Neural crest cell (in vitro differentiated cells): ENCODE measurements around the gene TBATA. TPM values are rescaled to one million over a fixed set of nuclear protein-coding genes. Genes with fewer than 3 reads are reported as not detected.

Experiments
- DNase-seq: peaks from one replicate; pipeline ENCODE4 v3.0.0; 2021; ENCODE audit warnings: low read depth, mixed read lengths, low spot score
- H3K27ac Mint-ChIP-seq: one replicate; pipeline ENCODE4 v1.8.0; 2021; ENCODE audit warnings: mild to moderate bottlenecking, mixed read lengths; ENCODE audit not compliant: unreplicated experiment
- H3K27me3 Mint-ChIP-seq: 2 replicates; pipeline ENCODE4 v1.8.0; 2021; ENCODE audit warnings: low read depth, mild to moderate bottlenecking, mixed read lengths
- H3K36me3 Mint-ChIP-seq: 2 replicates; pipeline ENCODE4 v1.8.0; 2021; ENCODE audit warnings: low read depth, mild to moderate bottlenecking, mixed read lengths
- H3K4me1 Mint-ChIP-seq: 2 replicates; pipeline ENCODE4 v1.8.0; 2021; ENCODE audit warnings: mixed read lengths
- H3K4me3 Mint-ChIP-seq: one replicate; pipeline ENCODE4 v1.8.0; 2021; ENCODE audit warnings: mild to moderate bottlenecking, mixed read lengths
- H3K9me3 Mint-ChIP-seq: 2 replicates; pipeline ENCODE4 v1.8.0; 2021; ENCODE audit warnings: mixed read lengths
- CTCF ChIP-seq: fragments of 200-600 bp; sonication (generic); conservative IDR thresholded peaks from 2 replicates; pipeline ENCODE4 v1.5.0; 2021; ENCODE audit warnings: antibody characterized with exemption, mild to moderate bottlenecking
- total RNA-seq: library from RNA; stranded (reverse); gene quantifications from 2 replicates; pipeline ENCODE4 v1.2.1, GENCODE V29; 2021

Gene TBATA
- total RNA-seq, 1 donor from 2014 or later, result not detected

GRCh38 chr10:70780772-70781171, 4.4 kb downstream of the TBATA start:
- Mint-ChIP-seq H3K36me3 (no peaks in the 10 kb centered on the region), H3K27me3 (no peaks in the 10 kb centered on the region), H3K4me1 (no peaks in the 10 kb centered on the region), H3K4me3 (no peak overlapping the region), H3K27ac (no peak overlapping the region), H3K9me3 (no peaks in the 10 kb centered on the region)
- no peak for DNase-seq
- no peak for TF ChIP-seq CTCF

GRCh38 chr10:70780370-70780760, 4.8 kb downstream of the TBATA start:
- Mint-ChIP-seq H3K9me3 (no peaks in the 10 kb centered on the region), H3K27ac (peak overlapping the region; percentile 46), H3K4me3 (no peak overlapping the region), H3K4me1 (no peaks in the 10 kb centered on the region), H3K27me3 (no peaks in the 10 kb centered on the region), H3K36me3 (no peaks in the 10 kb centered on the region)
- TF ChIP-seq CTCF, result no peak
- no peak for DNase-seq

- peak overlapping the region; percentile 94 for H3K27ac Mint-ChIP-seq
- no peak for TF ChIP-seq CTCF
These were observed 5.4 kb downstream of the TBATA start for GRCh38 chr10:70779511-70780369.

GRCh38 chr10:70779088-70779487, 6.1 kb downstream of the TBATA start:
- no peaks in the 10 kb centered on the region for H3K36me3 Mint-ChIP-seq
- H3K27me3 Mint-ChIP-seq, result no peaks in the 10 kb centered on the region
- H3K4me1 Mint-ChIP-seq, result no peaks in the 10 kb centered on the region
- no peak for DNase-seq
- H3K27ac Mint-ChIP-seq, result peak overlapping the region; percentile 58
- no peak for TF ChIP-seq CTCF
- no peaks in the 10 kb centered on the region for H3K9me3 Mint-ChIP-seq
- H3K4me3 Mint-ChIP-seq, result no peak overlapping the region

More at GRCh38 chr10:70779511-70780369, 5.4 kb downstream of the TBATA start:
- H3K9me3 Mint-ChIP-seq, result no peaks in the 10 kb centered on the region
- no peaks in the 10 kb centered on the region for H3K27me3 Mint-ChIP-seq
- no peak for DNase-seq
- no peak overlapping the region for H3K4me3 Mint-ChIP-seq
- no peaks in the 10 kb centered on the region for H3K36me3 Mint-ChIP-seq
- H3K4me1 Mint-ChIP-seq, result no peaks in the 10 kb centered on the region

- Mint-ChIP-seq H3K27ac (peak overlapping the region; percentile 95), H3K4me3 (no peak overlapping the region), H3K36me3 (no peaks in the 10 kb centered on the region), H3K27me3 (no peaks in the 10 kb centered on the region), H3K4me1 (no peaks in the 10 kb centered on the region), H3K9me3 (no peaks in the 10 kb centered on the region)
- no peak for DNase-seq
- TF ChIP-seq CTCF, result no peak
These were observed 6.8 kb downstream of the TBATA start for GRCh38 chr10:70778267-70778924.
